ENCODE measurements around the gene IQCM. TPM values are rescaled to one million over a fixed set of nuclear protein-coding genes. Genes with fewer than 3 reads are reported as not detected.
"Not testable (repeated sequence)": the region's sequence is repeated elsewhere in the genome, so short reads cannot be mapped to it uniquely, and the experiment has no call there.

IQCM gene
- total RNA-seq, 1 donor: not detected

DNA sequence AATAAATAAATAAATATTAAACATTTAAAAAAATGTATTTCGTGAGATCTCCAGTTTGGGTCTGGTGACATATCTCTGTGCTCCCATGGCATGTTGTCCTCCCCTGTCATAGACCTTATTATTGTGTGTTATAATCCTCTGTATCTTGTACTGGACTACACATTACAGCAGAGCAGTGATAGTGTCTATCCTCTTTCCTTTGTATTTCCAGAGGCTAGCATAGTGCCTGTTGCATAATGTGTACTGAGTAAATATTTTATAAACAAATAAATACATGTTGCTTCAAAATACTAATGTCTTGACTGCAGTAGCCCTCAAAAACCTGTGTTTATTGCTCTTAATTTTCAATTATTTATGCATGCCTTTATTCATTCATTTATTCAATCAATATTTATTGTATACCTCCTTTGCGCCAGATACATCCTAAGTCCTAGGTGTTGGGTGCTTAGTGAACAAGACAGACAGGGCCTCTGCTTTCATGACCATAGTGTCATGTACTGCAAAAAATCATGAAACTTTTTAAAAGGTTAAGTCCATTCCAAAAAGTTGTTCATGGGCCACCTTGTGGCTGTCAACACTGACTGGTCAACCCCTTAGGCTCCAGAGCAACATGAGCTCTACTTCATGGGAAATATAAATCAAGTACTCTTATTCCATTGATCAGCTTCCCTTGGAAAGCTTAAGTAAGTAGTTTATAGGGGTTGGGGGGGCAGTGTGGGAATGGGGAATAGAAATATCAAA lies 303.9 kb downstream of the IQCM start:
- H3K4me3 ChIP-seq (ENCODE audit: low read depth, low read length): no peak overlapping the region
- TF ChIP-seq, protein P1, sequence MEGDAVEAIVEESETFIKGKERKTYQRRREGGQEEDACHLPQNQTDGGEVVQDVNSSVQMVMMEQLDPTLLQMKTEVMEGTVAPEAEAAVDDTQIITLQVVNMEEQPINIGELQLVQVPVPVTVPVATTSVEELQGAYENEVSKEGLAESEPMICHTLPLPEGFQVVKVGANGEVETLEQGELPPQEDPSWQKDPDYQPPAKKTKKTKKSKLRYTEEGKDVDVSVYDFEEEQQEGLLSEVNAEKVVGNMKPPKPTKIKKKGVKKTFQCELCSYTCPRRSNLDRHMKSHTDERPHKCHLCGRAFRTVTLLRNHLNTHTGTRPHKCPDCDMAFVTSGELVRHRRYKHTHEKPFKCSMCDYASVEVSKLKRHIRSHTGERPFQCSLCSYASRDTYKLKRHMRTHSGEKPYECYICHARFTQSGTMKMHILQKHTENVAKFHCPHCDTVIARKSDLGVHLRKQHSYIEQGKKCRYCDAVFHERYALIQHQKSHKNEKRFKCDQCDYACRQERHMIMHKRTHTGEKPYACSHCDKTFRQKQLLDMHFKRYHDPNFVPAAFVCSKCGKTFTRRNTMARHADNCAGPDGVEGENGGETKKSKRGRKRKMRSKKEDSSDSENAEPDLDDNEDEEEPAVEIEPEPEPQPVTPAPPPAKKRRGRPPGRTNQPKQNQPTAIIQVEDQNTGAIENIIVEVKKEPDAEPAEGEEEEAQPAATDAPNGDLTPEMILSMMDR (IDR thresholded peaks at IDR 0.05; ENCODE audit: insufficient read depth, low read depth, low read length): no peak
- no peak for DNase-seq (ENCODE audit: low read depth)

DNA sequence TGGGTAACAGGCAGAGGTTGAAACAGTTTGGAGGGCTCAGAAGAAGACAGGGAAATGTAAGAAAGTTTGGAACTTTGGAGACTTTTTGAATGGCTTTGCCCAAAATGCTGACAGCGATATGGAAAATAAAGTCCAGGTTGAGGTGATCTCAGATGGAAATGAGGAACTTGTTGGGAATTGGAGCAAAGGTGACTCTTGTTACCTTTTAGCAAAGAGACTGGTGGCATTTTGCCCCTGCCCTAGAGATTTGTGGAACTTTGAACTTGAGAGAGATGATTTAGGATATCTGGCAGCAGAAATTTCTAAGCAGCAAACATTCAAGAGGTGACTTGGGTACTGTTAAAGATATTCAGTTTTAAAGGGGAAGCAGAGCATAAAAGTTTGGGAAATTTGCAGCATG lies 308.3 kb downstream of the IQCM start:
- H3K4me3 ChIP-seq (ENCODE audit: low read depth, low read length); DNase-seq (ENCODE audit: low read depth): not testable (repeated sequence)

DNA sequence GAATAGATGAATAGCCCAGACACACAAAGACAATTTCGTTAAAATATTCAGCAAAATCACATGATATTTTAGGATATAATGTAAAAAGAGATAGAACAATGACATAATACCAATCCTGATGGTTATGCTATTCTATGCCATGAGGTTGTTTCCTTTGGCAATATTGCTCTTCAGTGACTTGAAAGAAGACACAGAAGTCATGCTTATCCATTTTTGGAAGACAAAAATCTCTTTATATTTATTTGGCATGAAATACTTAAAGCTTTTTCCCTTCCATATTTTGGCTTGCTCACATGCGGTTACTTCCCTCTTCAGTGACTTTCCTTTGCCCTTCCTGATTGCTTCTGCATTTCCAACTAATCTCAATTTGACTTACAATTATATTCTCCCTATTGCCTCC lies 314.8 kb downstream of the IQCM start:
- TF ChIP-seq, protein P1 (IDR thresholded peaks at IDR 0.05; ENCODE audit: insufficient read depth, low read depth, low read length): no peak

DNA sequence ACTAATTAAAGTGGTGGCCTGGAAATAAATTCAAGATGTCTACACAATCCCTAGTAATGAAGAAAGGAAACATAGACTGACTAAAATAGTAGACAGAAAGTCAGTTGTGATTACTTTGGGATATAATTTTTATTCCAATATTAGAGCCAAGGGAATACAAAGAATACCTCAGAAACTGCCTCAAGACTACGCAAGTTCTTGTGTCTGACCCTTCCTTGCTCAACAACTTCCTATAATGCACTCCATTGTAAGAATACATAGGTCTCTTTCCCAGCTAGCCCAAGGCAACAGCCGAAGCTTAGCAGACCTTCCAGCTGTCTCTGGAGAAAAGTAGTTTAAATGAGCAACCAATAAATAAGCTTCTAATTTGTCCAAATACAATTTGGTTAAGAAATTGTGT lies 315.9 kb downstream of the IQCM start:
- TF ChIP-seq, protein P1 (IDR thresholded peaks at IDR 0.05; ENCODE audit: insufficient read depth, low read depth, low read length): no peak
- DNase-seq (ENCODE audit: low read depth): no peak
- H3K4me3 ChIP-seq (ENCODE audit: low read depth, low read length): no peak overlapping the region

More for the DNA sequence above, 314.8 kb downstream of the IQCM start:
- no peak overlapping the region for H3K4me3 ChIP-seq (ENCODE audit: low read depth, low read length)
- no peak for DNase-seq (ENCODE audit: low read depth)

DNA sequence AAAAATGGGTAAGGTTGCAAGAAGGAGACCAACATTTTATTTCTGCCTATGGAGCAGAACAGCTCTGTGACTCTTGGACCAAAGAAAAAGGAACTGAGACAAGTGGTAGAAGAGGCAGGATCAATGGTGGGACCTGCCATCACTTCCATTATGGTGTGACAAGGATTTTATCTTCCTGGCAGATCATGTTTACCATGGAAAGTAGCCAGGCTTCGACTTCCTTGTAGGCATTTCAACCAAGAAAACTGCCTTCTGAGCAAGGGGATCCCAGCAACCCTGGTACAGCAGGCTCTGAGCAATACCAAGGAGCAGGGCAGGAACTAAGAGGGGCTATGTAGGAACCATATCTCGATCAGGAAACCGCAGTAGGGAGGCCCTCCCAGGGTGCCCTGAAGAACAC lies 317.4 kb downstream of the IQCM start:
- H3K4me3 ChIP-seq (ENCODE audit: low read depth, low read length): no peak overlapping the region
- no peak for DNase-seq (ENCODE audit: low read depth)
- TF ChIP-seq, protein P1 (IDR thresholded peaks at IDR 0.05; ENCODE audit: insufficient read depth, low read depth, low read length): no peak

DNA sequence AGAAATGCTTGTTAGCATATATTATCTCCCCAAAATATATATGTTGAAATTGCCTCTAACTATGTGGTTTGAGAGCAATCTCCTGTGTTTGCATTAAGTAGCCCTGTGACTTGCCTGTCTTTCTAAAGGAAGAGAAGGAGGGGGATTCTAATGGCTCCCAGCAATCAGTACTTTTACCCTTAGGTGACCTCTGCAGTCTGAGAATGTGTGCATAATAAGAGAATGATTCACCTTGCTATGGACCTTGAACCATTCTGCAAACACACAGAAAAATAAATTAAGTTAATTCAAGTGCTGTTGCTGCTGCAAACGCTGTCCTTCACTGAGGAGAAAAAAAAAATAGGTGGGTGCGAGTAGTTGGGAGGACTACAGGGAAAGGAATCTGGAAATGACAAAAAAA lies 322.2 kb downstream of the IQCM start:
- no peak for DNase-seq (ENCODE audit: low read depth)
- no peak overlapping the region for H3K4me3 ChIP-seq (ENCODE audit: low read depth, low read length)
- TF ChIP-seq, protein P1 (IDR thresholded peaks at IDR 0.05; ENCODE audit: insufficient read depth, low read depth, low read length): no peak

DNA sequence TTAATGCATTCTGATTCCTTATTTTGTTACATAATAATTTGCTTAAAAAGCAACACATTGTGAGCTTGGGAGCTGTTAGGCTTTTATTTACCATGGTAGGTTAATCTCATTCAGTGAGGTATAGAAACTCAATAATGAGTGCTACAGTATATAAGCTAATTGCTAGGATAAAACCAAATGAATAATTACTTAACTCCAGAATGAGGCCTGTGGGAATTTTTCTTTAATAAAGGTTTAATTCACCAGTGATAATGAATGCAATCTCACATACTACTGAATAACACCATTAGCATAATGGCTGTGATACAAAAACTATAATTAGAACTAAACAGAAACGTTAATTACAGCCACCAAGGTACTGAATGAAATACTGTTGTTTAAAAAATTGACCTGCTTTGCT lies 326.3 kb downstream of the IQCM start:
- TF ChIP-seq, protein P1 (IDR thresholded peaks at IDR 0.05; ENCODE audit: insufficient read depth, low read depth, low read length): no peak
- DNase-seq (ENCODE audit: low read depth): no peak
- no peak overlapping the region for H3K4me3 ChIP-seq (ENCODE audit: low read depth, low read length)

Data from fibroblast of villous mesenchyme (primary cell).